ENCODE measurements around the gene RECK. TPM values are rescaled to one million over a fixed set of nuclear protein-coding genes. Genes with fewer than 3 reads are reported as not detected.

RECK gene
- total and polyA plus RNA-seq, 2 experiments from 2014 or later, result 8.1 to 11.6 TPM

DNA sequence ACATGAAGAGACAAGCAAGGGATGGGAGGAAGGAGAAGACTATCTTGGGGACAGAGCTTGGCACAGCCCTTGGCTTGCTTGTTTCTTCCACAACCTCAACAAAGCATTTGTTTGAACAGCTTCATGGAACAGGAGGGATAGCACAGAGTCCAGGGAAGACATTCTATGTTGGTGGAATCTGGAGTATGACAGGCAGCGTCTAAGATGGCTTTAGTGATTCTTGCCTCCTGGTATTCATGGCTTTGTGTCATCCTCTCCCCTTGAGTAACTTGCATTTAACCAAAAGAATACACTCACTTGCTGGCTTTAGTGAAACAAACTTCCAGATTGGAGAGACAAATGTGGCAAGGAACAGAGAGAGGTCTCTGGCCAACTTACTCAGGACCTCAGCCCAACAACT, 30.8 kb upstream of the RECK start (continued):
- TF ChIP-seq, protein P1, sequence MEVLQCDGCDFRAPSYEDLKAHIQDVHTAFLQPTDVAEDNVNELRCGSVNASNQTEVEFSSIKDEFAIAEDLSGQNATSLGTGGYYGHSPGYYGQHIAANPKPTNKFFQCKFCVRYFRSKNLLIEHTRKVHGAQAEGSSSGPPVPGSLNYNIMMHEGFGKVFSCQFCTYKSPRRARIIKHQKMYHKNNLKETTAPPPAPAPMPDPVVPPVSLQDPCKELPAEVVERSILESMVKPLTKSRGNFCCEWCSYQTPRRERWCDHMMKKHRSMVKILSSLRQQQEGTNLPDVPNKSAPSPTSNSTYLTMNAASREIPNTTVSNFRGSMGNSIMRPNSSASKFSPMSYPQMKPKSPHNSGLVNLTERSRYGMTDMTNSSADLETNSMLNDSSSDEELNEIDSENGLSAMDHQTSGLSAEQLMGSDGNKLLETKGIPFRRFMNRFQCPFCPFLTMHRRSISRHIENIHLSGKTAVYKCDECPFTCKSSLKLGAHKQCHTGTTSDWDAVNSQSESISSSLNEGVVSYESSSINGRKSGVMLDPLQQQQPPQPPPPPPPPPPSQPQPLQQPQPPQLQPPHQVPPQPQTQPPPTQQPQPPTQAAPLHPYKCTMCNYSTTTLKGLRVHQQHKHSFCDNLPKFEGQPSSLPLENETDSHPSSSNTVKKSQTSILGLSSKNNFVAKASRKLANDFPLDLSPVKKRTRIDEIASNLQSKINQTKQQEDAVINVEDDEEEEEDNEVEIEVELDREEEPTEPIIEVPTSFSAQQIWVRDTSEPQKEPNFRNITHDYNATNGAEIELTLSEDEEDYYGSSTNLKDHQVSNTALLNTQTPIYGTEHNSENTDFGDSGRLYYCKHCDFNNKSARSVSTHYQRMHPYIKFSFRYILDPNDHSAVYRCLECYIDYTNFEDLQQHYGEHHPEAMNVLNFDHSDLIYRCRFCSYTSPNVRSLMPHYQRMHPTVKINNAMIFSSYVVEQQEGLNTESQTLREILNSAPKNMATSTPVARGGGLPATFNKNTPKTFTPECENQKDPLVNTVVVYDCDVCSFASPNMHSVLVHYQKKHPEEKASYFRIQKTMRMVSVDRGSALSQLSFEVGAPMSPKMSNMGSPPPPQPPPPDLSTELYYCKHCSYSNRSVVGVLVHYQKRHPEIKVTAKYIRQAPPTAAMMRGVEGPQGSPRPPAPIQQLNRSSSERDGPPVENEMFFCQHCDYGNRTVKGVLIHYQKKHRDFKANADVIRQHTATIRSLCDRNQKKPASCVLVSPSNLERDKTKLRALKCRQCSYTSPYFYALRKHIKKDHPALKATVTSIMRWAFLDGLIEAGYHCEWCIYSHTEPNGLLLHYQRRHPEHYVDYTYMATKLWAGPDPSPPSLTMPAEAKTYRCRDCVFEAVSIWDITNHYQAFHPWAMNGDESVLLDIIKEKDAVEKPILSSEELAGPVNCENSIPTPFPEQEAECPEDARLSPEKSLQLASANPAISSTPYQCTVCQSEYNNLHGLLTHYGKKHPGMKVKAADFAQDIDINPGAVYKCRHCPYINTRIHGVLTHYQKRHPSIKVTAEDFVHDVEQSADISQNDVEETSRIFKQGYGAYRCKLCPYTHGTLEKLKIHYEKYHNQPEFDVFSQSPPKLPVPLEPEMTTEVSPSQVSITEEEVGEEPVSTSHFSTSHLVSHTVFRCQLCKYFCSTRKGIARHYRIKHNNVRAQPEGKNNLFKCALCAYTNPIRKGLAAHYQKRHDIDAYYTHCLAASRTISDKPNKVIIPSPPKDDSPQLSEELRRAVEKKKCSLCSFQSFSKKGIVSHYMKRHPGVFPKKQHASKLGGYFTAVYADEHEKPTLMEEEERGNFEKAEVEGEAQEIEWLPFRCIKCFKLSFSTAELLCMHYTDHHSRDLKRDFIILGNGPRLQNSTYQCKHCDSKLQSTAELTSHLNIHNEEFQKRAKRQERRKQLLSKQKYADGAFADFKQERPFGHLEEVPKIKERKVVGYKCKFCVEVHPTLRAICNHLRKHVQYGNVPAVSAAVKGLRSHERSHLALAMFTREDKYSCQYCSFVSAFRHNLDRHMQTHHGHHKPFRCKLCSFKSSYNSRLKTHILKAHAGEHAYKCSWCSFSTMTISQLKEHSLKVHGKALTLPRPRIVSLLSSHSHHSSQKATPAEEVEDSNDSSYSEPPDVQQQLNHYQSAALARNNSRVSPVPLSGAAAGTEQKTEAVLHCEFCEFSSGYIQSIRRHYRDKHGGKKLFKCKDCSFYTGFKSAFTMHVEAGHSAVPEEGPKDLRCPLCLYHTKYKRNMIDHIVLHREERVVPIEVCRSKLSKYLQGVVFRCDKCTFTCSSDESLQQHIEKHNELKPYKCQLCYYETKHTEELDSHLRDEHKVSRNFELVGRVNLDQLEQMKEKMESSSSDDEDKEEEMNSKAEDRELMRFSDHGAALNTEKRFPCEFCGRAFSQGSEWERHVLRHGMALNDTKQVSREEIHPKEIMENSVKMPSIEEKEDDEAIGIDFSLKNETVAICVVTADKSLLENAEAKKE (CRISPR knock-in tag; IDR thresholded peaks at IDR 0.05), result no peak

DNA sequence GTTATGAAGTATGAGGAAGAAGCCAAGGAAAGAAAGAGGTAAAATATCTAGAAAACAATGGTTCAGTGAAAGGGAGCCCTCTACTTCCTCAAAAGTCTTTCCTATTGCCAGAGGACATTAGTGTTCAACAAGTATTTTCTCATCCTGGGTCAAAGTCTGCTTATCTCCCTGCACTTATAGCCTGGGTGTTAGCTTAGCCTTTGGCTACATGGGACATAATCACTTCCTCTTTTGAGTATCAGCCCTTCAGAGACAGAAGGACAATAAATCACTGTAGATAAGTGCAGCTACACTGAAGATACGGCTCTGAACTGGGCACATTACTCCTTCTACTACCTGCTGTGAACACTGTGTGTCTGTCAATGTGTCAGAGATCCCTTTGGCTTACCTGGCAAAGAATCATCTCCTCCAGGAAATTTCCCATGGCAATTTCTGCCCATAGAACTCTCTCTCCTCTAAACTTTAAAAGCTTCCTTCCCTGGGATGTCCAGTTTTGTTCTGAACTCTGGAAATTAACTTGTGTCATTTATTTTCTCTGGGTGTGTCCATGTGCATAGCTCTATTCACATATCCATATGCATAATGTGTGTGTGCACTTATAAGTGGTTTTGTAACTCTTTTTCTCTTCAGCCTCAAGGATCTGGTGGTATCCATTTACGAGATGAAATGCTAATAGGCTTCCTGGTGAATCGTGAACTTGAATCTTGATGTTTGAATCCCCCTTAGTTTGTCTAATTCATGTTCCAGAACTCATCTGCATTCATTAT, 30.0 kb upstream of the RECK start:
- DNase-seq (ENCODE audit: low spot score), result no peak
- no peak overlapping the region for H3K4me3 ChIP-seq
- H3K9me3 Mint-ChIP-seq, result peaks cover 8% of the 10 kb centered on the region; the same call in 2 of the 3 replicates
- H3K4me1 ChIP-seq (ENCODE audit: insufficient read depth), result no peaks in the 10 kb centered on the region
- no peak overlapping the region for H3K4me3 Mint-ChIP-seq
- H3K27ac Mint-ChIP-seq, result no peak overlapping the region
- H3K9me2 ChIP-seq (ENCODE audit: insufficient read depth), result 0 out of 2 replicates have a peak, but pooled peaks cover 6% of the 10 kb centered on the region
- H3F3A ChIP-seq (replicated peaks; ENCODE audit: low read depth), result no peaks in the 10 kb centered on the region
- no peak for ATAC-seq
- H2AFZ ChIP-seq, result no peak overlapping the region
- H3K4me1 Mint-ChIP-seq, result no peaks in the 10 kb centered on the region; the same call in 2 of the 3 replicates
- no peaks in the 10 kb centered on the region for H4K20me1 ChIP-seq (replicated peaks; ENCODE audit: insufficient read depth)
- H3K27me3 ChIP-seq (ENCODE audit: insufficient read depth), result no peaks in the 10 kb centered on the region
- H3K27me3 Mint-ChIP-seq (ENCODE audit: insufficient read depth, low read depth, poor library complexity), result peaks cover 2% of the 10 kb centered on the region
- no peaks in the 10 kb centered on the region for H3K36me3 Mint-ChIP-seq (ENCODE audit: low read depth)
- H3K36me3 ChIP-seq (ENCODE audit: insufficient read depth), result no peaks in the 10 kb centered on the region
- H3K27ac ChIP-seq (ENCODE audit: low read depth), result no peak overlapping the region
- no peaks in the 10 kb centered on the region for H3K79me2 ChIP-seq (replicated peaks; ENCODE audit: insufficient read depth)
- no peak overlapping the region for H3K4me2 ChIP-seq
- TF ChIP-seq, protein P1 (CRISPR knock-in tag; IDR thresholded peaks at IDR 0.05), result no peak
- TF ChIP-seq, protein P2, sequence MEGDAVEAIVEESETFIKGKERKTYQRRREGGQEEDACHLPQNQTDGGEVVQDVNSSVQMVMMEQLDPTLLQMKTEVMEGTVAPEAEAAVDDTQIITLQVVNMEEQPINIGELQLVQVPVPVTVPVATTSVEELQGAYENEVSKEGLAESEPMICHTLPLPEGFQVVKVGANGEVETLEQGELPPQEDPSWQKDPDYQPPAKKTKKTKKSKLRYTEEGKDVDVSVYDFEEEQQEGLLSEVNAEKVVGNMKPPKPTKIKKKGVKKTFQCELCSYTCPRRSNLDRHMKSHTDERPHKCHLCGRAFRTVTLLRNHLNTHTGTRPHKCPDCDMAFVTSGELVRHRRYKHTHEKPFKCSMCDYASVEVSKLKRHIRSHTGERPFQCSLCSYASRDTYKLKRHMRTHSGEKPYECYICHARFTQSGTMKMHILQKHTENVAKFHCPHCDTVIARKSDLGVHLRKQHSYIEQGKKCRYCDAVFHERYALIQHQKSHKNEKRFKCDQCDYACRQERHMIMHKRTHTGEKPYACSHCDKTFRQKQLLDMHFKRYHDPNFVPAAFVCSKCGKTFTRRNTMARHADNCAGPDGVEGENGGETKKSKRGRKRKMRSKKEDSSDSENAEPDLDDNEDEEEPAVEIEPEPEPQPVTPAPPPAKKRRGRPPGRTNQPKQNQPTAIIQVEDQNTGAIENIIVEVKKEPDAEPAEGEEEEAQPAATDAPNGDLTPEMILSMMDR (conservative IDR thresholded peaks at IDR 0.05; ENCODE audit: low read depth in 2 of 2), result no peak
- TF ChIP-seq NANOG (IDR thresholded peaks at IDR 0.05; ENCODE audit: borderline replicate concordance), result no peak
